ENCODE measurements around the gene HSPA14. TPM values are rescaled to one million over a fixed set of nuclear protein-coding genes. Genes with fewer than 3 reads are reported as not detected.

The HSPA14 gene
- total and polyA plus RNA-seq, 2 of the 4 experiments (the other 2 are of a cell fraction), result 10.3 to 11.8 TPM

GRCh38 chr10:14878266-14879123 is 40.4 kb downstream of the HSPA14 start, which contains the start of gene SUV39H2 (continued):
- no peak for TF ChIP-seq NFE2L2 (IDR thresholded peaks at IDR 0.05; ENCODE audit: low read depth, low read length)
- no peak for TF ChIP-seq MAFK (IDR thresholded peaks at IDR 0.05; ENCODE audit: low read depth, low read length)

- H3K23ac ChIP-seq (ENCODE audit: low read depth, low read length), result peak overlapping the region; percentile 54; the same call in 1 of the 2 replicates
- CTCF ChIA-PET, result interaction anchor here (1.1 kb wide), 1 partner anchor 21 kb away, joined by 3 read pairs; no protein-coding TSS in a partner anchor
- no peak for ATAC-seq (ENCODE audit: low read depth)
- POLR2A ChIA-PET (ENCODE audit: unreplicated experiment), result interaction anchor here (0.6 kb wide), 1 partner anchor 13 kb away, joined by 3 read pairs; no protein-coding TSS in a partner anchor
- no peaks in the 10 kb centered on the region for H3K9me3 ChIP-seq (ENCODE audit: control insufficient read depth, insufficient read depth, low read length)
- peak overlapping the region; percentile 95 for H3K4me2 ChIP-seq (ENCODE audit: low read depth, low read length)
- 0 out of 2 replicates have a peak overlapping the region, but pooled peaks have one; percentile 12 for H4K91ac ChIP-seq (ENCODE audit: insufficient read depth, low read depth, low read length)
- no peak overlapping the region for H2AK5ac ChIP-seq (ENCODE audit: low read depth, low read length)
- BruUV-seq (replicated peaks), result no TSS peak
- H3K14ac ChIP-seq (replicated peaks; ENCODE audit: low read depth, low read length), result no peak overlapping the region; the same call in 1 of the 2 replicates
- no peak overlapping the region for H3K18ac ChIP-seq (ENCODE audit: low read depth, low read length)
- no peak overlapping the region for H4K5ac ChIP-seq (ENCODE audit: low read depth, low read length)
- no peak overlapping the region for H2BK15ac ChIP-seq (ENCODE audit: low read depth, low read length)
- peaks cover 12% of the 10 kb centered on the region for H3K9me1 ChIP-seq (ENCODE audit: insufficient read depth, low read length)
- no peaks in the 10 kb centered on the region for H3K27me3 ChIP-seq (ENCODE audit: control insufficient read depth, insufficient read depth, low read length)
- H3K4me1 ChIP-seq (ENCODE audit: control insufficient read depth, insufficient read depth, low read length), result peaks cover 11% of the 10 kb centered on the region
- peak overlapping the region; percentile 82 for H3K9ac ChIP-seq (ENCODE audit: low read depth, low read length)
- in situ Hi-C loops (cut with MboI; ENCODE audit: low sequenced_read_pairs), result no loop called here
- H2BK120ac ChIP-seq (ENCODE audit: low read depth, low read length), result no peak overlapping the region; the same call in 1 of the 2 replicates
- peak overlapping the region; percentile 35 for H3K27ac ChIP-seq (ENCODE audit: insufficient read depth, low read length)
- H2BK5ac ChIP-seq (ENCODE audit: low read depth, low read length, poor library complexity, severe bottlenecking), result peak overlapping the region; percentile 5
- peak overlapping the region; percentile 91 for H3K4me3 ChIP-seq (ENCODE audit: insufficient read depth, low read depth, low read length)
- H2BK20ac ChIP-seq (ENCODE audit: low read depth, low read length), result no peak overlapping the region
- DNase-seq, result no peak
- peak overlapping the region; percentile 31 for H2AK9ac ChIP-seq (replicated peaks; ENCODE audit: low read depth, low read length, poor library complexity)
- intact Hi-C loops (cut with micrococcal nuclease), result loop anchor here (10.0 kb wide), 1 partner anchor 225 kb away; no protein-coding TSS in a partner anchor
- peaks cover 9% of the 10 kb centered on the region; the same call in 1 of the 2 replicates for H4K20me1 ChIP-seq (ENCODE audit: insufficient read depth, low read length)
- H3K36me3 ChIP-seq (ENCODE audit: control insufficient read depth, insufficient read depth, low read length), result no peaks in the 10 kb centered on the region
- dilution Hi-C loops (cut with HindIII; ENCODE audit: low sequenced_read_pairs, unreplicated experiment), result no loop called here
- H2AFZ ChIP-seq (replicated peaks; ENCODE audit: low read length, poor library complexity), result peak overlapping the region; percentile 100
- H3K4ac ChIP-seq (ENCODE audit: low read depth, low read length), result peak overlapping the region; percentile 11
- peak overlapping the region; percentile 17; the same call in 1 of the 2 replicates for H3K56ac ChIP-seq (ENCODE audit: extremely low read depth, insufficient read depth, low read length)
- peaks cover 38 to 55% of the 10 kb centered on the region in 2 experiments for H3K79me1 ChIP-seq (ENCODE audit: low read depth in 1 of 2, low read length in 2 of 2)
- WGBS, 2 experiments (ENCODE audit: extremely low coverage in 2 of 2, insufficient read length in 1 of 2), result 0% methylated on average over 2 of the region's 60 CpGs; no CpG with 5 or more reads in 1 of the 2 experiments
- H4K8ac ChIP-seq (ENCODE audit: low read depth in 2 of 2, low read length in 2 of 2), result peak overlapping the region in 1 of 2 experiments; percentile 44; a peak in 1 of 4 replicates
- no peak for TF ChIP-seq USF2 (IDR thresholded peaks at IDR 0.05; ENCODE audit: low read depth, low read length)
- no peak for TF ChIP-seq POLR2A (IDR thresholded peaks at IDR 0.05; ENCODE audit: low read depth, low read length)
- no peak for TF ChIP-seq MAFK (IDR thresholded peaks at IDR 0.05; ENCODE audit: low read depth, low read length)
- no peak for TF ChIP-seq CEBPB (IDR thresholded peaks at IDR 0.05; ENCODE audit: low read depth, low read length)
- TF ChIP-seq NFE2L2 (IDR thresholded peaks at IDR 0.05; ENCODE audit: low read depth, low read length), result no peak
- no peak for TF ChIP-seq CTCF (conservative IDR thresholded peaks at IDR 0.05; ENCODE audit: low read depth, low read length)
- TF ChIP-seq RFX5 (IDR thresholded peaks at IDR 0.05; ENCODE audit: low read depth, low read length), result no peak
- no peak for TF ChIP-seq RAD21 (IDR thresholded peaks at IDR 0.05; ENCODE audit: low read length)
- no peak for TF ChIP-seq MXI1 (IDR thresholded peaks at IDR 0.05; ENCODE audit: borderline replicate concordance, low read depth, low read length)
- no peak for TF ChIP-seq BHLHE40 (IDR thresholded peaks at IDR 0.05; ENCODE audit: low read depth, low read length)
- no peak for TF ChIP-seq FOS (IDR thresholded peaks at IDR 0.05; ENCODE audit: low read depth, low read length)
Observed at GRCh38 chr10:14879124-14879927, 41.2 kb downstream of the HSPA14 start.
